Thoracic aorta (tissue), 2 donors: ENCODE results near the gene TMEM89. TPM values are rescaled to one million over a fixed set of nuclear protein-coding genes. Genes with fewer than 3 reads are reported as not detected.

Source experiments
- ATAC-seq: fragments of 150-250 bp; one replicate; pipeline ENCODE4 v1.8.0; 2017; ENCODE audit warnings: low read depth; ENCODE audit not compliant: insufficient number of reproducible peaks, low FRiP score
- DNase-seq: peaks from one replicate; pipeline ENCODE4 v3.0.0-alpha.2; 2020; ENCODE audit warnings: low spot score
- H3K27ac ChIP-seq, 2 donors: fragments of 200-600 bp; sonication (generic); 1 replicate in 1 of 2; 2 replicates in 1 of 2; pipeline ENCODE4 v1.5.1; 2016; ENCODE audit warnings: mild to moderate bottlenecking in 2 of 2, moderate library complexity in 2 of 2
- H3K27me3 ChIP-seq: fragments of 200-600 bp; sonication (generic); replicated peaks from 2 replicates; pipeline ENCODE4 v1.6.0; 2016; ENCODE audit warnings: mild to moderate bottlenecking; ENCODE audit not compliant: insufficient read depth
- H3K36me3 ChIP-seq: fragments of 200-600 bp; sonication (generic); one replicate; pipeline ENCODE4 v1.5.1; 2016
- H3K4me1 ChIP-seq, 2 donors: fragments of 200-600 bp; sonication (generic); 1 replicate in 1 of 2; 2 replicates in 1 of 2; pipeline versions ENCODE4 v1.5.1 to v1.6.0; 2016; ENCODE audit warnings: low read depth in 2 of 2, mild to moderate bottlenecking in 1 of 2; ENCODE audit not compliant: control insufficient read depth in 1 of 2
- H3K4me3 ChIP-seq: fragments of 200-600 bp; sonication (generic); 2 replicates; pipeline ENCODE4 v1.5.1; 2016; ENCODE audit warnings: mild to moderate bottlenecking
- H3K9me3 ChIP-seq: fragments of 200-600 bp; sonication (generic); 2 replicates; pipeline ENCODE4 v1.5.1; 2016
- total RNA-seq, 2 donors: library from RNA; depleted of rRNA; stranded (reverse); fragments of >200 nt; gene quantifications; one replicate each; pipeline versions ENCODE4 v1.1.0 to v1.2.3, GENCODE V29; 2016
- TF ChIP-seq, protein P1 (sequence below): fragments of 200-600 bp; sonication (generic); IDR thresholded peaks from one replicate; pipeline ENCODE4 v1.5.1; 2019; ENCODE audit warnings: antibody characterized with exemption

Gene TMEM89
- total RNA-seq, 2 donors from 2014 or later, result 8.0 TPM; not detected in 1

DNA sequence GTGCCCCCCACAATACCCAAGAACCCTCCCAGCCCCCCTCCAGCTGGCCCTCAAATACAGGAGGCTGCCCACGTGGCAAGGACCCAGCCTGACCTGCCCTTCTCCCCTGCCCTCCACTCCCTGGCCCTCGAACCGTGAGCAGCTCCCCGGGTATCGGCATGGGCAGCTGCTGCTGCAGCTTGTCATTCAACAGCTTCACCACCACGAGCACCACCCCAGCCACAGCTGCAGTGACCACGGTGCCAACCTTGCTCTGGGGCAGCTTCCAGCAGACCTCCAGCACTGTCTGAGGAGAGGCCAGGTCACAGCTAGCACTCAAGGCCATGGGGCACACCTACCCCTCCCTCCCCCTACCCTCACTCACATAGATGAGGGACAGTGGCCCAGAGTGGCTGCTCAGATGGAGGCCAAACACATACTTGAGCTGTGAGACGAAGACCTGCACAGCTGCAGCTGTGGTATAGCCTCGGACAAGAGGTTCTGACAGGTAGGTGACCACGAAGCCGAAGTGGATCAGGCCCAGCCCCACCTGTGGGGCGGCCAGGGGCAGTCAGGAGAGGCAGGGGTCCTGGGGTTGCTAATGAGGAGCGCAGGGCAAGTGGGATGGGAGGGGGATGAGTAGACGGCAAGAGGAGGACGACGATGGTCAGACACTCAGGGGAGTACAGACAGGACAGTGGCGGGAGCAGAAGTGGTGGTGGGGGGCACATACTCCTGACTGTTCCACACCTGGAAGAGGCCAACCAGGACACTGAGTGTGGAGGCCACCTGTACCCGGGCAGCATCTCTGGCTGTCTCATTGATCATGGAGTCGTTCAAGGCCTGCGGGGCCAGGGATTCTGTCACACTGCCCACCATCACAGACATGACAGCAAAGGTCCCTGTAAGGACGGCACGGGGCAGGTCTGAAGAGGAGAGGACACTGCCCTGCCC, 10.2 kb upstream of the TMEM89 start:
- H3K9me3 ChIP-seq, result no peaks in the 10 kb centered on the region
- H3K4me3 ChIP-seq, result no peak overlapping the region
- ATAC-seq, result no peak
- H3K27me3 ChIP-seq, result no peaks in the 10 kb centered on the region
- H3K4me1 ChIP-seq, result peaks cover 15 to 34% of the 10 kb centered on the region in 2 donors
- TF ChIP-seq, protein P1, sequence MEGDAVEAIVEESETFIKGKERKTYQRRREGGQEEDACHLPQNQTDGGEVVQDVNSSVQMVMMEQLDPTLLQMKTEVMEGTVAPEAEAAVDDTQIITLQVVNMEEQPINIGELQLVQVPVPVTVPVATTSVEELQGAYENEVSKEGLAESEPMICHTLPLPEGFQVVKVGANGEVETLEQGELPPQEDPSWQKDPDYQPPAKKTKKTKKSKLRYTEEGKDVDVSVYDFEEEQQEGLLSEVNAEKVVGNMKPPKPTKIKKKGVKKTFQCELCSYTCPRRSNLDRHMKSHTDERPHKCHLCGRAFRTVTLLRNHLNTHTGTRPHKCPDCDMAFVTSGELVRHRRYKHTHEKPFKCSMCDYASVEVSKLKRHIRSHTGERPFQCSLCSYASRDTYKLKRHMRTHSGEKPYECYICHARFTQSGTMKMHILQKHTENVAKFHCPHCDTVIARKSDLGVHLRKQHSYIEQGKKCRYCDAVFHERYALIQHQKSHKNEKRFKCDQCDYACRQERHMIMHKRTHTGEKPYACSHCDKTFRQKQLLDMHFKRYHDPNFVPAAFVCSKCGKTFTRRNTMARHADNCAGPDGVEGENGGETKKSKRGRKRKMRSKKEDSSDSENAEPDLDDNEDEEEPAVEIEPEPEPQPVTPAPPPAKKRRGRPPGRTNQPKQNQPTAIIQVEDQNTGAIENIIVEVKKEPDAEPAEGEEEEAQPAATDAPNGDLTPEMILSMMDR, result no peak
- H3K27ac ChIP-seq, result no peak overlapping the region
- H3K36me3 ChIP-seq, result peaks cover 55% of the 10 kb centered on the region
- no peak for DNase-seq

DNA sequence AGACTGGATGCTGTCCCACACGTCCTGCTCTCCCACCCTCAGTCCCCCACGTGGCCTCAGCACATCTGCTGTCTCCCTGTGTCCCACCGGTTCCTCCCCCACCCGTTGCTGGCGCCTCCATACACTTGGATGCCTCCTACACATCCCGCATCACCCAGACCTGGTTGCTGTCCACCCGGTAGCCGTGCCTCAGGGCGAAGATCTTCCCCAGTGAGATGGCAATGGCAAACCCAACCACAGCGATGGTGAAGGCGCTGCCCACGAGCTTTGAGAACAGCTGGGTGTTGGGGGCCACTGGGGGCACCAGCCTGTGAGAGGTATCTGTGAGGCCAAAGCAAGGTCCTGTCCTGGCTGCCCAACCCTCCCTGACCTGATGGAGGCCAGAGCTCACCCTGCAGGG, 9.3 kb upstream of the TMEM89 start:
- no peak for ATAC-seq
- TF ChIP-seq, protein P1, result no peak
- H3K4me3 ChIP-seq, result no peak overlapping the region
- H3K27ac ChIP-seq, result no peak overlapping the region
- H3K4me1 ChIP-seq, result peaks cover 9 to 24% of the 10 kb centered on the region in 2 donors
- no peak for DNase-seq
- H3K9me3 ChIP-seq, result no peaks in the 10 kb centered on the region
- H3K27me3 ChIP-seq, result no peaks in the 10 kb centered on the region
- peaks cover 65% of the 10 kb centered on the region for H3K36me3 ChIP-seq

DNA sequence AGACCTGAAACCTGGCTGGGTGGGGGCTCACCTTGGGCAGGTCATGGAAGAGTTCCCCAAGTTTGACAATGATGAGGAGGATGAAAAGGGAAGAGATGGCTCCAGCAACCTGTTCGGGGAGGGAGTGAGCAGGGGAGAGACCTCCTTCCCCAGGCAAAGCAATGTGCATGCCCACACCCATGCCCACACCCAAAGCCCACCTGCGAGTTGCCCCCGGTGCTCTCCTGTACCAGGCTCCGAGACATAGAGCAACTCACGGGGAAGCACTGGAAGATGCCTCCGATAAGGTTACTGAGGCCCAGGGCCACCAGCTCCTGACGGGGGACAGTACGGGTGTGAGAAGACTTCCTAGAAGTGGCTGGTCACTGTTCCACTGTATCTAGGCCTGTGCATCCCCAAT, 8.8 kb upstream of the TMEM89 start:
- DNase-seq (no peak), ATAC-seq (no peak)
- Histone ChIP-seq H3K4me1 (peaks cover 9 to 23% of the 10 kb centered on the region in 2 donors), H3K4me3 (no peak overlapping the region), H3K9me3 (no peaks in the 10 kb centered on the region), H3K36me3 (peaks cover 69% of the 10 kb centered on the region), H3K27me3 (no peaks in the 10 kb centered on the region), H3K27ac (no peak overlapping the region)
- TF ChIP-seq, protein P1, result no peak

DNA sequence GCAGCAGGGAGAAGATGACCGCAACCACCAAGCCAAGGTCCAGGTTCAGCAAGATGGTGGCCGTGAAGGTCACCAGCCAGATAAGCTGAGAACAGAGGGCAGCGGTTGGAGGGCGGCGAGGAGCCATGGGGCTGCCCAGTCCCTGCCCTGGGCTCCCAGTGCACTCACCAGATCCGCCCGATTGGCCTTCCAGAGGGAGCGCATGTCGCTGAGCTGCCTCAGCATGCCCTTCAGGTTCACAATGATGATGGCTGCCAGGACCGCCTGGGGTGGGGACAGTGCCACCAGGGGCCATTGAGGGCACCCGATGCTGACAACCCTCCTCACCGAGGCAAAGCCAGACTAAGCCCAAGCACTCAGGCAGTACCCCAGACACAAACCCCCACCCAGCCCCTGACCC, 8.3 kb upstream of the TMEM89 start:
- H3K27ac ChIP-seq, result no peak overlapping the region
- TF ChIP-seq, protein P1, result no peak
- no peaks in the 10 kb centered on the region for H3K27me3 ChIP-seq
- H3K36me3 ChIP-seq, result peaks cover 74% of the 10 kb centered on the region
- no peak overlapping the region for H3K4me3 ChIP-seq
- H3K9me3 ChIP-seq, result no peaks in the 10 kb centered on the region
- peaks cover 9 to 23% of the 10 kb centered on the region in 2 donors for H3K4me1 ChIP-seq
- no peak for DNase-seq
- no peak for ATAC-seq

DNA sequence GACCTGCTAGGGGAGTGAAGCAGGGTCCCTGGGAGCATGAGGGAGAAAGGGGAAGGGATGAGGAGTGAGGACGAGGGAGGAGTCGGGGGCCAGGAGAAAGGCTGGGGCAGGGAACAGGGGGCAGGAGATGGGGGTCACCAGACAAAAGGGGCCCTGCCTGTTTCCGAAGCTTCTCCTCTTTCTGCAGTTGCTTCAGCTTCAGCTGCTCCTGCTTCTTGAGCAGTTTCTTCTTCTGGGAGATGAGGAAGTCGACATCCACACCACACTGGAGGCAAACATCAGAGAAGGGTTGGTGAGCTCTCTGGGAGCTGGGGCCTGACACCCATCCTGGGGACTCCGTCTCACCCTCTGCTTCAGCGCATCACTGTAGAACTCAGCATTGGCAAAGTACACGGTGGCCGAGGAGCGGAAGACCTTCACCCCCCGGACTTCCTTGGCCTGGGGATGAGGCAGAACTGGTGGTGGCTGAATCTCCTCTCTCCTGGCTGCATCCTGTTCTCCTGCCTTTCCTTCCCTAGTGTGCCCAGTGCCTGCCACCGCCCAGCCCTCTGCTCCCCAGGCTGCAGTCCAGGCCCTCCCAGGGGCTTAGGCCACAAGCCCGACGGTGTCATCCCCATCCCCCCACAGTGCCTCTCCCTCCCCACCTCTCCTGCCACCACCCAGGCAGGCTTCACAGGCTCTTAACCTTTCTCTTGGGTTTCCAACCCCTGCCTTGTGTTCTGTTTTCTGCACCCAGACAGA, 6.9 kb upstream of the TMEM89 start:
- TF ChIP-seq, protein P1, result no peak
- DNase-seq (no peak), ATAC-seq (no peak)
- Histone ChIP-seq H3K36me3 (peaks cover 74% of the 10 kb centered on the region), H3K4me3 (no peak overlapping the region), H3K9me3 (no peaks in the 10 kb centered on the region), H3K27me3 (no peaks in the 10 kb centered on the region), H3K27ac (no peak overlapping the region), H3K4me1 (peaks cover 0 to 11% of the 10 kb centered on the region in 2 donors)
